Sigmoid colon (tissue), 4 donors: ENCODE results near the gene TFF2.

Source experiments
- EP300 ChIP-seq, 4 donors: sonication (generic); formaldehyde crosslinking; IDR thresholded peaks; one replicate each; pipeline ENCODE4 v1.6.1; 2017; ENCODE audit warnings: antibody characterized with exemption in 4 of 4
- POLR2A ChIP-seq, 2 donors: fragments of 450-650 bp; IDR thresholded peaks; one replicate each; pipeline ENCODE4 v1.6.1; 2016; ENCODE audit warnings: antibody characterized with exemption in 2 of 2, mild to moderate bottlenecking in 2 of 2, moderate library complexity in 2 of 2
- POLR2AphosphoS5 ChIP-seq, 4 donors: sonication (generic); formaldehyde crosslinking; IDR thresholded peaks; one replicate each; pipeline ENCODE4 v1.6.1; 2017; ENCODE audit warnings: antibody characterized with exemption in 4 of 4
- TF ChIP-seq, protein P1 (sequence below), 4 experiments: fragments of 450-650 bp in 3 of 4; fragments of 200-600 bp in 1 of 4; IDR thresholded peaks; one replicate each; pipeline ENCODE4 v1.5.1; 2016 to 2019; ENCODE audit warnings: antibody characterized with exemption in 4 of 4, mild to moderate bottlenecking in 3 of 4, moderate library complexity in 2 of 4

- no peak for TF ChIP-seq POLR2A (IDR thresholded peaks at IDR 0.05)
- no peak for TF ChIP-seq EP300 (IDR thresholded peaks at IDR 0.05)
- no peak for TF ChIP-seq POLR2AphosphoS5 (IDR thresholded peaks at IDR 0.05)
- TF ChIP-seq, protein P1, sequence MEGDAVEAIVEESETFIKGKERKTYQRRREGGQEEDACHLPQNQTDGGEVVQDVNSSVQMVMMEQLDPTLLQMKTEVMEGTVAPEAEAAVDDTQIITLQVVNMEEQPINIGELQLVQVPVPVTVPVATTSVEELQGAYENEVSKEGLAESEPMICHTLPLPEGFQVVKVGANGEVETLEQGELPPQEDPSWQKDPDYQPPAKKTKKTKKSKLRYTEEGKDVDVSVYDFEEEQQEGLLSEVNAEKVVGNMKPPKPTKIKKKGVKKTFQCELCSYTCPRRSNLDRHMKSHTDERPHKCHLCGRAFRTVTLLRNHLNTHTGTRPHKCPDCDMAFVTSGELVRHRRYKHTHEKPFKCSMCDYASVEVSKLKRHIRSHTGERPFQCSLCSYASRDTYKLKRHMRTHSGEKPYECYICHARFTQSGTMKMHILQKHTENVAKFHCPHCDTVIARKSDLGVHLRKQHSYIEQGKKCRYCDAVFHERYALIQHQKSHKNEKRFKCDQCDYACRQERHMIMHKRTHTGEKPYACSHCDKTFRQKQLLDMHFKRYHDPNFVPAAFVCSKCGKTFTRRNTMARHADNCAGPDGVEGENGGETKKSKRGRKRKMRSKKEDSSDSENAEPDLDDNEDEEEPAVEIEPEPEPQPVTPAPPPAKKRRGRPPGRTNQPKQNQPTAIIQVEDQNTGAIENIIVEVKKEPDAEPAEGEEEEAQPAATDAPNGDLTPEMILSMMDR (IDR thresholded peaks at IDR 0.05) = no peak
Measured at GRCh38 chr21:42396799-42397745, 46.3 kb upstream of the TFF2 start.
